ENCODE measurements around the gene FBLN5.

FBLN5 gene, protein sequence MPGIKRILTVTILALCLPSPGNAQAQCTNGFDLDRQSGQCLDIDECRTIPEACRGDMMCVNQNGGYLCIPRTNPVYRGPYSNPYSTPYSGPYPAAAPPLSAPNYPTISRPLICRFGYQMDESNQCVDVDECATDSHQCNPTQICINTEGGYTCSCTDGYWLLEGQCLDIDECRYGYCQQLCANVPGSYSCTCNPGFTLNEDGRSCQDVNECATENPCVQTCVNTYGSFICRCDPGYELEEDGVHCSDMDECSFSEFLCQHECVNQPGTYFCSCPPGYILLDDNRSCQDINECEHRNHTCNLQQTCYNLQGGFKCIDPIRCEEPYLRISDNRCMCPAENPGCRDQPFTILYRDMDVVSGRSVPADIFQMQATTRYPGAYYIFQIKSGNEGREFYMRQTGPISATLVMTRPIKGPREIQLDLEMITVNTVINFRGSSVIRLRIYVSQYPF

DNA sequence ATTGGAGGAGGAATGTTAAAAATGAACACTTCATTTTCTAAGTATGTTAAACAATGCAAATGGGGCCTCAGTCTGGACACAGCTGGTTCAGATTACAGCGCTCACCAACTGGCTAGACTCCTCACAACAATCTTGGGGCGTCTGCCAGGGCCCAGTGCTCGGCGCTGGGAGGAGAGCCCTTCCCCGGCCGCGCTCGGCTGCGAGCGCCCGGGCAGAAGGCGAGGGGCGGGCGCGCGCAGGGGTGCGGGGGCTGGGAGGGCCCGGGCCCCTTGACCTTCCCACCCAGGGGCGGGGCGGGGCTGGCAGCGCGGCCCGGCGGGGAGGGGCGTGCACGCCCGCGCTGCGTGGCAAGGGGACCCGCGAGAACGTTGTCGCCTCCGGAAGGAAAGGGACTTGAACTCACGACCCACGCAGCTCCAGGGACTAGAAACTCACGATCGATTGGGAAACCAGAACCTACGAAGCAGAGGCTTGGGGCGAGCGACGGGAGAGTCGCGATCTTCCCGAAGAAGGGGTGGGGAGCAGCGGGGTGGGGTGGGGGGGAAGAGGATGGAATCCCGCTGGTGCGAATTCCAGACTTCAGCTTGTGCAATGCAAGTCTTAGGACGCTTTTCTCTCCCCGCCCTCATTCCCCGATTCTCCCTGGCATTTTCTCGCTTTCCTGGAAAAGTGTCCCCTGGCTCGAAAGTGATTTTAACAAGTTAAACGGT lies at the start of gene FBLN5:
Gene FBLN5, minus strand, starts transcription at position 220 of the 710 bp plus-strand sequence. CDS start 465 bp downstream, outside the sequence.
- DNase-seq, result peak in 6 of 56 donors; percentile 5 to 67 (median 35)

DNA sequence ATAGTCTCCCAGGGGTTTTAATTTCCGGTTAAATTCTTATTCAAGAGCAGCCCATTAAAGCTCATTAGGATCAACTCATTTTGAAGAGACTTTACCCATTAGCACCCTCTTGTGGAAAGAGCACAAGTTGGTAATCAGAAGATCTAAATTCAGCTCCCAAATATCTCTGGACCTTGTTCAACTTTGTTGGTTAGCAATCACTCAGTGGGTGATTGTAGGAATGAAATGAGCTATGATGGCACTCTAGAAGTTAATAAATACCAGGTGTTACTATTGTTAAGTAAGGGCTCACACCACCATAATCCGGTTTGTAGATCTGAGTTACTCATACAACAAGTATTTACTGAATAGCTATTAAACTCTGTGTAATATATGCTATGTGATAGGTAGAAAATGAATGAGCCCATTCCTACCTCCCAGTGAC lies 49.5 kb upstream of the FBLN5 start:
- peak in 1 of 56 donors; percentile 11 for DNase-seq

DNA sequence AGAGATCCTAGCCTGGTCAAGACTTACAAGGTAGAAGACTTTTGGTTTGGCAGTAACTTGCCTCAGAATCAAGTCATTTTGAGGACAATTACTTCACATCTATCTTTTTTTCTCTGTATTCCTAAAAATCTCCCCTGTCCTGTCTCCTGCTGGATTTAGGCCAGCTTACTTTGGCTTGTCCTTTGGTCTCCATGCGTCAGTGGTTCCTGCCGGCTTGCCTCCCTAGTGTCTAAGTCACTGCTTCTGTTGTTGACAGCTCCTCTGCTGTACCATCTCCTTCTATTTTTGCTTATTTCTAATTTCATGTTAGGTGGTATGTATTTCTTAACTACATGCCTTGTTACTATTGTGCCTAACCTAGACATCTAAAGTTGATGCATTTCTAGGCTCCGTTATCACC lies 39.7 kb upstream of the FBLN5 start:
- no peak for DNase-seq

DNA sequence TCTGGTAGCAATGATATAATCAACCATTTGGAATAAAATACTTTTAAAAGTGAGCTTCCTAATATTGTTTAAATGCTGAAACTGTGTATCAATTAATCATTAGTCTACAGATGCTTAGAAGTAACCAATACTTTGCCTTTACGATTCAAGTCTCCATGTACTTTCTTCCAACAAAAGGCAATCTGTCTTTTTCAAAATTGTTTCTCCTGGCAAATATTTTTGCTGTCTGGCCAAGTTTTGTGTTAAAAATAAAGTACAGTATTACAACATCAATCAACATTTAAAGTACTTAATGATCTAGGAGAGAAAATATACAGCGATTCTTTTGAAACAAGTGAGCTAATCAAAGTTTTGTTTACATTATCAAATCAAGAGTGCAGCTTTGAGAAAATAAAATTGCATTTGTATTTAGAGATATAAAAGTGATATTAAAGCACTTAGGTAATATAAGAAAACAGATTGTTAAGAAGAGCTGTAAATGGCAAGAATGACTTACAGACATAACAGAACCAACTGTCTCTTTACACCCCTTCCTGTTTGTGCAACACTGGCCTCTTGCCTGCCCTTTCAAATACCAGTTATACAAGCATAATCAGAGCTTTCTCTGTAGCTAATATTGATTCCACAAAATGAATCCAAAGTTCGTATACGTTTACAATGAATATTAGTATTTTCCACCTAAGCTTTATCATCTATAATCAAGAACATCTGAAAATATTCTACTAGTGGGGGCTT lies 38.2 kb upstream of the FBLN5 start:
- no peak for DNase-seq

DNA sequence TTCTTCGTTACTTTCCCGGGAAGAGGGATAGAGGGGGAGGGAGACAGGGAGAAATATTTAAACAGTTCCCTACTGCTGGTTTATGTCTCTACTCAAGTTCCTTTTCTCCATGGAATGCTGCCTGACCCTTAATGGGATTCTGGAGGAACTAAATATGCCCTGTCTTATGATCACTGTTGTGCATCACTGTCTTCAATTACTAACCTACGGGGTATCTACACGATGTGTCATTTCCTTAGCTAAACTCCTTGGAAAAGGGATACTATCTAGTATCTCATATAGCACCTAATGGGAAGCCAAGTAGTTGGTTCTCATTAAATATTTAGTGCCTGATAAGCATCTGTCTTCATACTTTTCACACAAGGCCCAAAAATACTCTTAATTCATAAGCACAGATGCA lies 37.5 kb upstream of the FBLN5 start:
- DNase-seq, result no peak

DNA sequence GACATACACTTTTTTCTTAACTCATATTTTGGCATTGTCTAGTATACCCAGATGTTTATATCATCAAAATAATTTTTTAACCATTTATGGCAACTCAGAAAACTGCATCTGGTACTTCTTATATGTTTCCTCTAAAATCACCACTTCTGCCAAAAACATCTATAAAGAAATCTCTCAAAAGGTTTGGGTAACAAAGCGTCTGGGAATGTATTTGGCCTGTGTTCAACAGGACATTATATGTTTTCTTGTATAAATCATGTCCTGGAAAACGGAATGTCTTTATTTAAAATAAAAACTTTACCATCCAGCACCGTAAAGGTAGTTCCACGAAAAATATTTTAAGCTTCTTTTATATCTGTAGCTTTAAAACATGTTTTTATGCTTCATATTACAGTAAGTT lies 36.1 kb upstream of the FBLN5 start:
- no peak for DNase-seq

DNA sequence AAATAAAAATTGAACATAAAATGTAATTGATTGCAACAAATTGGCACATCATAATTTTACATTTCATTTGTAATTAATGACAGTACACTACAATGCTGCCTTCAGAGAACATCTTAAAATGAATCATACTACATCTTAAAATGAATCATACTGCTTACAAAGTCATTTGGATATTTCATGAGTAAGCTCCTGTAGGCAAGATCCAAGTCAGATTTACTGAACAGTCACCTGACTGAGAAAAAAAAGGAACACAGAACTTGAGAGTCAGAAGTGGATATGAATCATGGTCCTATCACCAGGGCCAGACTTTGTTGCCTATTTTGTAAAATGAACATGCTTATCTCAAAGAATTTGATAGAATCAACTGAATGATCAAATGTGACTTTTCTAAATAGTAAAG lies 32.7 kb upstream of the FBLN5 start:
- DNase-seq, result peak in 1 of 56 donors; percentile 8

DNA sequence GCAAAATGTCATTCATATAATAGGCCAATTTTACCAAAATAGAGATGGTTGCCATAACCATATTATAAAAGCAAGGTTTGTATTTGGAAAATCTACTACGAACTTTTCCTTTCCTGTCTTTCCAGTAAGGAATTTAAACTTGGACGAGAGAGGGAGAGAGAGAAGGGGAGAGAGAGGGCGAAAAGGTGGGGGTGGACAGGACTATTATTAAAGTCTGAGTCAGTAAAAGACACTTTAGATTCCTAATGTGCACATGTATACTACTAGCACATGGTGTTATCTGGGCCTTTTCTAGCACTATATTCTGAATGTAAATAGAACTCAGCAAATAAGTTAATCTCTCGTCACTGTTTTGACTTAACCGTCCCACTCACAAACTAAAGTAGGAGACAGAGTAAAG lies 30.4 kb upstream of the FBLN5 start:
- DNase-seq, result no peak

DNA sequence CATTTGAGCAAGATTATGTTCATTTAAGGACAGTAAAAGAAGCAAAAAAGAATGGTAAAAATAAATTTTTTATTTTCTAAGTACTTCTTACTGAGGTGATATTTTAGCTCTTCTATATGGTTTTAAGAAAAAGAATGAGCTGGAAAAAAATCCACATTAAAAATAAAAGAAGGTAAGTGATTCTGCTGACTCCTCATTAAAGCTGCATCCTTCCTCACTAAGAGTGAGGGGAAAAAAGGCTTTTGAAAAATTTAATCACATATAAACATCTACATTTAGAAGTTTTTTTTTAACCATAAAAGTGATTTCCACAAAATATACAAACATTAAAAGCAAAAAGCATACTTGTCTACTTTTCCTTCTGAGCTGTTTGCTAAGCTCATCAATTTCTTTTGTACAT lies 28.3 kb upstream of the FBLN5 start:
- no peak for DNase-seq

DNA sequence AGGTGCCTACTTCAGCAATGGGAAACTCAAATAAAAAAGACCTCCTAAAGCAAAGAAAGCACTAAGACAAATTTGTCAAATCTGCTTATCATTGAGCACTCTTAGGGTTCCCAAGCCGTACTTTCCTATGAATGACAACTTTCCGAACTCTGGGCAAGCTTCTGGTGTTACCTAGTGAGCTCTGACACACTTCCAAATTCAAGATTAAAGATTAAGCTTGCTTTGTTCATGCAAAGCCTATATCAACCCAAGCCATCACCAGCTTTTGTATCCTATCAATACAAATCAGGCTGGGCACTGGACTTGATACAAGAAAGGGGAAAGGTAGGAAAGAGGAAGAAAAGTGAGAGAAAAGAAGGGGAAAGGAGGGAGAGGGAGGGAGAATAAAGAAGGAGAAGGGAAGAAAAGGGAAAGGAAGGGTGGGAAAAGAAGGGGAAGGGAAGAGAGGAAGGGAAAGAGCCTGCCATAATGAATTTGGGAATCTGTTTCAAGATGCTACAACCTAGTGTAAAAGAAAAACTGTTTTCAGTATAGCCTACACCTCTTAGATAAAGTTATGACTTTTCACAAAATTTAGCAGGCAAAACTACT lies 23.8 kb upstream of the FBLN5 start:
- no peak for DNase-seq

DNA sequence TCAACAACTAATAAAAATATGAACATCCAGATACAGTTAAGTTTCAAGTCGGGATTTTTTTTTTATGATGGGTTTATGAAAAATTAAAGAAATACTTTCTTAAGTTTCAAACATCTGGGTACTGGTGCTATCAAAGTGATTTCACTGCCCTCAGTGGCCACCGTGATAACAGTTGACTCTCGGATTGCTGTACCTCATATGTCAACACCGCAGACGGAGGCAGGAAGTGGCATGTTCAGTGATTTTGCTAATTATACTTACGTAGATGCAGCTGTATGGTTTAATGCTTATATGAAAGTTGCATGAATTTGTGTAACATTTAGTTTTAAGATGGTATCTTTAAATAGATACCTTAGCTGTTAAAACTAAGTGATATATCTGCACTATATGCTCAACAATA lies 20.8 kb upstream of the FBLN5 start:
- DNase-seq, result no peak

DNA sequence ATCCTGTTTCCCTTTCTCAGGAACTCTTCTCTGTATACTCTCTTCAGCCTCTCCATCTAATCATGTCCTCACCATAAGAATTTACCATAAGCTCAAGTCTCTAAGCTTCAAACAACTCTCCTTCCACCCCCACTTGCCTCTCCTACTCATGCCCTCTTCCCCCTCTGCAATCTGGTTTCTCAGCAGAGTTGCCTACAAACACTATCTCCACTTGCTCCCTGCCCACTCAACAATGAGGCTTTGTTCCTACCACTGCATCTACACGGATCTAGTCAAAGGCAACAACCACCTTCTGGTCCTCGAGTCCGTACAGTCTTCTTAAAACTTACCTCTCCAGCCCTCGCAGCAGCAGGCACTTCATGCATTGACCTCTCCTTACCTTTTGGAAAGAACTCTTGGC lies 17.2 kb upstream of the FBLN5 start:
- peak in 7 of 56 donors; percentile 14 to 38 (median 24) for DNase-seq

DNA sequence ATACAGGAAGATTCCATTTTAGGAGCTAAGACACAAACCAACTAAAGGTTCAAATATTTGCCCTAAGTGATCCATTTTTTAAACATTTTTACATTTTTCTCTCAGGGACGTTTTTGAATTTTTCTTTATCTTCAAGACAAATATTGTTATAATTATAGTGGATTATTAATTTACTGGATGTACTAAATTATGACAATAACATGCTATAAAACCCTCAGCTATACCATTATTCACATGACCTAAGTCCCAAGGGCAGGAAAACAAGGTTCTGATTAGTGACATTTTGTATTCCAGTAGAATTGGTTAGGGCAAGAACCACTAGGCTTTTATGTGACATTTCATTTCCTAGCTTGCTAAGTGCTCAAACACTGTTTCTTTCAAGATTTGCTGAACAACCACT lies 16.5 kb upstream of the FBLN5 start:
- no peak for DNase-seq

DNA sequence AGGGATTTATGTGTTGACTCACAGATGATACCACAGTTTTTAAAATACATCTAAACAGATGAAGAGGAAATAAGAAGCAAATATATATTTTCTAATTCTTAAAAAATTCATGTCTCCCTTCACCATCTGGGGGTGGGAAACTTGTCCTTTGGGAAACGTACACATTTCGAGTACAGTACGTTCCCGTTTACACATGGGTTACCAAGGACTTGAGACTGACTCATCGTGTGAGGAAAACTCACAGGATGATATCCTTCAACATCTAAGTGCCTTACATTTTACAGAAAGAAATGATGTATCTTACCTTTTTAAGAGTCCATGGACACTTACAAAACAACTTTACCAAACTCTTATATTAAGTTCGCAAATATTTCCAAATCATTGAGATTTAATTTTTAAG lies 16.0 kb upstream of the FBLN5 start:
- DNase-seq, result no peak

DNA sequence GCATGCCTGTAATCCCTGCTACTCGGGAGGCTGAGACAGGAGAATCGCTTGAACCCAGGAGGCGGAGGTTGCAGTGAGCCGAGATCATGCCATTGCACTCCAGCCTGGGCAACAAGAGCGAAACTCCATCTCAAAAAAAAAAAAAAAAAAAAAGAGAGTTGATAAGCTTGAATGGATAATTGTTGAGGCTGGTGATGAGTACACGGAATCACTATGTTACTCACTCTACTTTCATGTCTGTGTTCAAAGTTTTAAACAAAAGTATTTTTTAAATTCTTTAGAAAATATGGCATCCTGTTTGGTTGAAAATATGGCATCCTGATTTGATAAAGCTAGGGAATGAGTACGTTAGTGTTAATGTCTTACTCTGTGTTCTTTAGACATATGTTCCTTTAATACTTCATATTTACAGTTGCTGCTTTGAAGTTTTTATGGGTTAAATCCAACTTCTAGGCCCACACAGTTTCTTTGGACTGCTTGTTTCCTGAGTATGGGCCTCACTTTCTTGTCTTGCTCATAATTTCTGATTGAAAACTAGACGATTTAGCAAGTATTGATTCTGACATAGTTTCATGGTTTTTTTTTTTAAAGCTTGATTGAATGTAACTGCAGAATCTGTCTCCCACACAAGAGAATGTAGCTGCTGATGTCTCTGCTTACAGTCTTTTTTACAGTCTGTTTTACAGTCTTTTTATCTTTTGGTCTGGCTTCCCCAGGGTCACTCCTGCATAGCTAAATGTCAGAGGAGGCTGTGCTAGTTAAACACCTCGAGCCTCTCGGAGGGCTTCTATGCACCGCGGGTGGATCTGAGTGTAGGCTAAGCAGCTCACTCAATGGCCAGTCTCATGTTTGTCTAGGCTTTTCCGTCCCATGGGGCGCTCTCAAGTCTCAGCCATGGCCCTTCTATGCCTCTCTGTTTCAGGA lies 14.1 kb upstream of the FBLN5 start:
- no peak for DNase-seq

DNA sequence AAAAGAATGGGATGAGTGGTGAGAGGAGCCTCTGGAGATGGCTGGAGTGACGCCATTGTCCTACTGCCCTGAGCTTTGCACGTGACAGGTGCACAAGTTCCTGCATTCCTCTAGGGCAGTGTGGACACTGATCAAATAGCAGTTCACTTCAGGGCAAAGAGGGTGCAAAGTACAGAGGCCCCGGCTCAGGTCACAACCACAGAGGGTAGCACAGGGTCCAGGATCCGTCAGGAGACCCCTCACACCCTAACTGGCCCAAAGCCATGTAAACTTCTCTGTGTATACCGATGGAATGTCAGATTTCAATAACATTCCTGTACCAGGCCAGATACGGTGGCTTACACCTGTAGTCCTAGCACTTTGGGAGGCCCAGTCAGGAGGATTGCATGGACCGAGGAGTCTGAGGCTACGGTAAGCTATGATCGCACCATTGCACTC lies 10.4 kb upstream of the FBLN5 start:
- no peak for DNase-seq

DNA sequence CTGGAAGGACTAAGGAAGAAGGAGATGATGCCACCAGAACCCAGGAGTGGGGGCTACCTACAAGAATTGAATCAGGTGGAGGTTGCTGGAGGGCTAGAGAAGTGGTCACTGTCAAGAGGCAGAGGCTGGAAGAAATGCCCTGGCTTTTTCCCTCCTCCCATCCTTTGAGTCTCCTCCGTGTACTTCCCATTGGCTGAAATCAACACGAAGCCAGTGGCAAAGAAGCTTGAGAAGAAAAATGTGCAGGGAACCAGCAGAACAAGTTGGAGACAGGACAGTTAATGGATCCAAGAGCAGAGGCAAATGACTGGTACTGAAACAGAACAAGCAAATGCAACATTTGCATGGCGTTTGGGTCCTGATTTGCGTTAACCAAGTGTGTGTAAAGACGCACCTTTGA lies 9.1 kb upstream of the FBLN5 start:
- no peak for DNase-seq

DNA sequence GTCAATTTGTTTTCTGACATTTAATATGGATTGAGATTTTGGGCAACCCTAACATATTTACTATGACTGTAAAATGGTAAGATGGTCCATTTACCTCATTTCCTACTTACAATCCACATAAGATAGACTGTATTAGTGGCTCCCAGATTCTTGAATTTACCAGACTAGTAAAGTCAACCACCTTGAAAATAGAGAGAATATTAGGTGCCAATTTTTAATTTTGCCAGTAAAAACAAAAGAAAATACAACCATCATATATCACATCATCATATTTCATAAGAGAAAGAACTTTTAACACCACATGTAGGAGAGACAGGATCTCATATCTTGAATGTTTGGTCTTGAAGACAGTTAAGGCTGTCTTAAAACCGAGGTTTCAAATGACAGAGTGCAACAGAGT lies 7.7 kb upstream of the FBLN5 start:
- no peak for DNase-seq

DNA sequence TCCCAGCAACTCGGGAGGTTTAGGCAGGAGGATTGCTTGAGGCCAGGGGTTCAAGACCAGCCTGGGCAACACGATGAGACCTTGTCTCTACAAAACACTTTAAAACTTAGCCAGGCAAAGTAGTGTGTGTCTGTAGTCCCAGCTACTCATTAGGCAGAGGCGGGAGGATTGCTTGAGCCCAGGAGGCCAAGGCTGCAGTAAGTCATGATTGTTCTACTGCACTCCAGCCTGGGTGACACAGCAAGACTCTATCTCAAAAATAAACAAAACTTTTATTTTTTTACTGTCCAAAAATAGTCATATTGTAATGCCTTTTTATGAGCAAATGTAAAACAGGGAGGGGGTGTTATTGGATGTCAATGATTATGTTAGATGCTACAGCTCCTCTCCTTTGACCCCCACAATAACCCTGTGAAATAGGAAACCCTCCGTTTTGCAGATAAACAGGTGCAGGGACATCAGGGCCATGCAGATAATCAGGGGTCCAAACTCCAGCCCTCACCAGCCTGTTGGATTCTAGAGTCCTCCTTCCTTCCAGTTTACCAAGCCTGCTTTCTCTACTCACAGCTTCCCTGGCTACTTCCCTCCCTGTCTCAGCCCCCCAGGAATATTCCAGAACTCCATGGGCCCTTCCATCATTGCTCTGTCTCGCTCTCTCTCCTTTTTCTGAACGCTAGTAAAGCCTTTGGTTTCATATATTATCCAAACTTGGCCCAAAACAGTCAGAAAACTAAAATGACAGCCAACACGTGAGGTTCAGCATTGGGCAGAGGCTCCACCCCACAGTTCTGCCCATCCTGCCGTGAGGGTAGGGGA lies 5.9 kb upstream of the FBLN5 start:
- no peak for DNase-seq
